Dendritic cell treated with granulocyte-macrophage colony-stimulating factor and Interleukin-4, amounts not matched to agents 40 ng/mL and 50 ng/mL, for 4 days (primary cell): ENCODE measurements around the gene HNF4A.

Source experiments
- H3K27ac Mint-ChIP-seq: one replicate; pipeline ENCODE4 v1.8.0; 2022; ENCODE audit warnings: mild to moderate bottlenecking, mixed read lengths
- H3K27me3 Mint-ChIP-seq: one replicate; pipeline ENCODE4 v1.8.0; 2022; ENCODE audit warnings: mild to moderate bottlenecking, mixed read lengths
- H3K36me3 Mint-ChIP-seq: one replicate; pipeline ENCODE4 v1.8.0; 2022; ENCODE audit warnings: low read depth, mixed read lengths
- H3K4me1 Mint-ChIP-seq: one replicate; pipeline ENCODE4 v1.8.0; 2022; ENCODE audit warnings: low read depth, mixed read lengths
- H3K4me3 Mint-ChIP-seq: one replicate; pipeline ENCODE4 v1.8.0; 2022; ENCODE audit warnings: mild to moderate bottlenecking, moderate library complexity, mixed read lengths
- H3K9me3 Mint-ChIP-seq: one replicate; pipeline ENCODE4 v1.8.0; 2022; ENCODE audit warnings: mixed read lengths
- intact Hi-C: fragments of 100-400 bp; cut with micrococcal nuclease; formaldehyde crosslinking; loops from one replicate; pipeline ENCODE4 v1.15.0; 2022

The HNF4A gene

GRCh38 chr20:44412402-44413144, 57.1 kb downstream of the HNF4A start:
- Mint-ChIP-seq H3K4me1 (no peaks in the 10 kb centered on the region), H3K4me3 (no peak overlapping the region), H3K9me3 (no peaks in the 10 kb centered on the region), H3K27me3 (peaks cover 4% of the 10 kb centered on the region), H3K36me3 (no peaks in the 10 kb centered on the region), H3K27ac (no peak overlapping the region)
- intact Hi-C loops = no loop called here

GRCh38 chr20:44413575-44414345, 58.3 kb downstream of the HNF4A start:
- Mint-ChIP-seq H3K4me1 (no peaks in the 10 kb centered on the region), H3K9me3 (no peaks in the 10 kb centered on the region), H3K27ac (no peak overlapping the region), H3K27me3 (peaks cover 4% of the 10 kb centered on the region), H3K36me3 (no peaks in the 10 kb centered on the region), H3K4me3 (no peak overlapping the region)
- intact Hi-C loops = no loop called here

GRCh38 chr20:44414346-44414714, 58.8 kb downstream of the HNF4A start:
- Mint-ChIP-seq H3K4me1 (no peaks in the 10 kb centered on the region), H3K27ac (no peak overlapping the region), H3K36me3 (no peaks in the 10 kb centered on the region), H3K27me3 (peaks cover 4% of the 10 kb centered on the region), H3K9me3 (no peaks in the 10 kb centered on the region), H3K4me3 (no peak overlapping the region)
- intact Hi-C loops = no loop called here

GRCh38 chr20:44414808-44415207, 59.3 kb downstream of the HNF4A start:
- Mint-ChIP-seq H3K27me3 (peaks cover 4% of the 10 kb centered on the region), H3K27ac (no peak overlapping the region), H3K4me1 (no peaks in the 10 kb centered on the region), H3K36me3 (no peaks in the 10 kb centered on the region), H3K4me3 (no peak overlapping the region), H3K9me3 (no peaks in the 10 kb centered on the region)
- intact Hi-C loops = no loop called here

- H3K4me3 Mint-ChIP-seq = no peak overlapping the region
- intact Hi-C loops = no loop called here
- no peaks in the 10 kb centered on the region for H3K4me1 Mint-ChIP-seq
- peaks cover 5% of the 10 kb centered on the region for H3K27me3 Mint-ChIP-seq
- H3K27ac Mint-ChIP-seq = no peak overlapping the region
- no peaks in the 10 kb centered on the region for H3K36me3 Mint-ChIP-seq
- no peaks in the 10 kb centered on the region for H3K9me3 Mint-ChIP-seq
Observed at GRCh38 chr20:44415833-44416715, 60.6 kb downstream of the HNF4A start.

GRCh38 chr20:44418069-44418905, 62.8 kb downstream of the HNF4A start:
- peaks cover 2% of the 10 kb centered on the region for H3K27me3 Mint-ChIP-seq
- no peaks in the 10 kb centered on the region for H3K36me3 Mint-ChIP-seq
- intact Hi-C loops = no loop called here
- no peak overlapping the region for H3K27ac Mint-ChIP-seq
- no peak overlapping the region for H3K4me3 Mint-ChIP-seq
- H3K4me1 Mint-ChIP-seq = peaks cover 6% of the 10 kb centered on the region
- no peaks in the 10 kb centered on the region for H3K9me3 Mint-ChIP-seq

- intact Hi-C loops = no loop called here
- Mint-ChIP-seq H3K4me3 (no peak overlapping the region), H3K4me1 (peaks cover 6% of the 10 kb centered on the region), H3K27me3 (peaks cover 2% of the 10 kb centered on the region), H3K36me3 (no peaks in the 10 kb centered on the region), H3K9me3 (no peaks in the 10 kb centered on the region), H3K27ac (no peak overlapping the region)
Observed at GRCh38 chr20:44419131-44419844, 63.8 kb downstream of the HNF4A start.

- H3K9me3 Mint-ChIP-seq = no peaks in the 10 kb centered on the region
- H3K4me3 Mint-ChIP-seq = no peak overlapping the region
Observed at GRCh38 chr20:44420497-44420896, 65.0 kb downstream of the HNF4A start.

GRCh38 chr20:44422083-44422482, 66.6 kb downstream of the HNF4A start:
- H3K27me3 Mint-ChIP-seq = peaks cover 2% of the 10 kb centered on the region
- H3K27ac Mint-ChIP-seq = no peak overlapping the region
- no peaks in the 10 kb centered on the region for H3K9me3 Mint-ChIP-seq
- peaks cover 6% of the 10 kb centered on the region for H3K4me1 Mint-ChIP-seq
- no peaks in the 10 kb centered on the region for H3K36me3 Mint-ChIP-seq
- intact Hi-C loops = no loop called here
- no peak overlapping the region for H3K4me3 Mint-ChIP-seq

More at GRCh38 chr20:44420497-44420896, 65.0 kb downstream of the HNF4A start:
- no peaks in the 10 kb centered on the region for H3K36me3 Mint-ChIP-seq
- peaks cover 6% of the 10 kb centered on the region for H3K4me1 Mint-ChIP-seq
- peaks cover 2% of the 10 kb centered on the region for H3K27me3 Mint-ChIP-seq
- intact Hi-C loops = no loop called here
- H3K27ac Mint-ChIP-seq = no peak overlapping the region

GRCh38 chr20:44423480-44423879, 68.0 kb downstream of the HNF4A start:
- H3K27me3 Mint-ChIP-seq = peaks cover 4% of the 10 kb centered on the region
- H3K4me3 Mint-ChIP-seq = no peak overlapping the region
- no peaks in the 10 kb centered on the region for H3K9me3 Mint-ChIP-seq
- no peaks in the 10 kb centered on the region for H3K36me3 Mint-ChIP-seq
- intact Hi-C loops = no loop called here
- H3K27ac Mint-ChIP-seq = no peak overlapping the region
- H3K4me1 Mint-ChIP-seq = peaks cover 6% of the 10 kb centered on the region

GRCh38 chr20:44424039-44424495, 68.6 kb downstream of the HNF4A start:
- Mint-ChIP-seq H3K9me3 (no peaks in the 10 kb centered on the region), H3K27ac (no peak overlapping the region), H3K27me3 (peaks cover 4% of the 10 kb centered on the region), H3K36me3 (no peaks in the 10 kb centered on the region), H3K4me1 (peaks cover 6% of the 10 kb centered on the region), H3K4me3 (no peak overlapping the region)
- intact Hi-C loops = no loop called here

GRCh38 chr20:44425923-44426322, 70.4 kb downstream of the HNF4A start:
- Mint-ChIP-seq H3K4me3 (no peak overlapping the region), H3K27me3 (peaks cover 4% of the 10 kb centered on the region), H3K36me3 (no peaks in the 10 kb centered on the region), H3K9me3 (no peaks in the 10 kb centered on the region), H3K4me1 (peaks cover 6% of the 10 kb centered on the region), H3K27ac (no peak overlapping the region)
- intact Hi-C loops = no loop called here
